HUDEP-2 (cell line): Measurements from ENCODE around the gene FCHSD2.
"Not testable (repeated sequence)": the region's sequence is repeated elsewhere in the genome, so short reads cannot be mapped to it uniquely, and the experiment has no call there.

Source experiments
- DNase-seq, 76 experiments: peaks; one replicate each; lab custom pipeline; 2025; ENCODE audit not compliant: unreplicated experiment in 76 of 76; lab: John Stamatoyannopoulos, UW

Gene FCHSD2

DNA sequence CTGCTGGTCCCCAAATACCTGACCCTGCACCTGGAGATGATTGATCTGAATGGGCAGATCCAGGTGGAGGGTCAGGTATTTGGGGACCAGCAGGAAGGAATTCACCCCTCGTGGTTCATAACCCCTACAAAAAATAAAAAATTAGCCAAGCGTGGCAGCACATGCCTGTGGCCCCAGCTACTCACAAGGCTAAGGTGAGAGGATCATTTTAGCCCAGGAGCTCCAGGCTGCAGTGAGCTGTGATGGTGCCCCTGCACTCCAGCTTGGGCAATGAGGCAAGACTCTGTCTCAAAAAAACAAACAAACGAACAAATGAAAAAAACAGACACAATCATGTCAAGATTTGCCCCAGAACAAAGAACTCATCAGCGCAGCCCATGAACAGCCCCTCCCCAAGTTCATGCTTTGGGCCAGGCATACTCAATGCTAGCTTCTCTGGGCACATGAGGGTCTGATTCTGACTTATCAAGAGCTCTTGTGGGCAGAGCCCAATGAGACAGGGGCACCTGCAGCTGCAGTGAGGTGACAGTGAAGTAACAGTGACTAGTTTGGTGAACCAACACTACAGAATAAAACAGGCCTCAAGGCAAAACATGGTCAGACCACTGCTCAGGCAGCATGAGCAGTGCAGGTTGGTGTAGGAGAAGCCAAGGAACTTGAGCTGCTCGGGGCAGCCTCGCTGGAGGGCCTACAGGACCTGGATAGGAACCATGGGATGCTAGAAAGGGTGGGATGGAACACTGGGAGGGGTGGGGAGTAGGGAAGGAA is 10.2 kb upstream of the FCHSD2 start:
- no peak for DNase-seq

- DNase-seq = no peak
Measured at GRCh38 chr11:73151416-73151815, 9.3 kb upstream of the FCHSD2 start.

- DNase-seq = no peak
Measured at GRCh38 chr11:73149105-73149504, 7.0 kb upstream of the FCHSD2 start.

GRCh38 chr11:73147771-73148681 is 5.9 kb upstream of the FCHSD2 start:
- DNase-seq = peak in 51 of 76 experiments; percentile 7 to 67 (median 44)

DNA sequence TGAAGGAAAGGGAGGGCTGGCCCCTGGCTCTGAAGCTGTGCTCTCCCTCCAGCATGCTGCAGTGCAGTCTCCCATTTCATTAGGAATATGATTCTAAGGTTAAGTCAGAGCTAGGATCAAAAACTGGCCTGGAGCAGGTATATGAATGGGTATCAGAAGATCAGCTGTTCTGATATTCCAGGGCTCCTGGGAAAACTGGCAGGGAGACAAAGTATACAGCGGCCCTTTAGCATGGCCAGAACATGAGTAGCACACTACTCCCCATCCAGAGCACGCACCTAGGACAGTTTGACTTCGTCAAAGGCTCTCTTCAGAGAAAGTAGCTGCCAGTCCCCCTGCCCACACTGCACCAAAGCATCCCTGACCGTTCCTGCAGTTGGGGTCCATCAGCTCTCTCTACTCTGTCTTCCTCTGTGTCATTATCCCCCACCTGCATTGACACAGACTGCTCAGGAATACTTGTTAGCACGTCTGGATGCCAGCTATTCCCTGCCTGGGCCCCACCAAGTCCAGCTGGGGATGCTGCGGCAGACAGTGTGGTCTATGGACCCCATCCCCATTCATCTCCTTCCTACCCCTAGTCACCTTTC is 4.0 kb upstream of the FCHSD2 start:
- no peak for DNase-seq

DNA sequence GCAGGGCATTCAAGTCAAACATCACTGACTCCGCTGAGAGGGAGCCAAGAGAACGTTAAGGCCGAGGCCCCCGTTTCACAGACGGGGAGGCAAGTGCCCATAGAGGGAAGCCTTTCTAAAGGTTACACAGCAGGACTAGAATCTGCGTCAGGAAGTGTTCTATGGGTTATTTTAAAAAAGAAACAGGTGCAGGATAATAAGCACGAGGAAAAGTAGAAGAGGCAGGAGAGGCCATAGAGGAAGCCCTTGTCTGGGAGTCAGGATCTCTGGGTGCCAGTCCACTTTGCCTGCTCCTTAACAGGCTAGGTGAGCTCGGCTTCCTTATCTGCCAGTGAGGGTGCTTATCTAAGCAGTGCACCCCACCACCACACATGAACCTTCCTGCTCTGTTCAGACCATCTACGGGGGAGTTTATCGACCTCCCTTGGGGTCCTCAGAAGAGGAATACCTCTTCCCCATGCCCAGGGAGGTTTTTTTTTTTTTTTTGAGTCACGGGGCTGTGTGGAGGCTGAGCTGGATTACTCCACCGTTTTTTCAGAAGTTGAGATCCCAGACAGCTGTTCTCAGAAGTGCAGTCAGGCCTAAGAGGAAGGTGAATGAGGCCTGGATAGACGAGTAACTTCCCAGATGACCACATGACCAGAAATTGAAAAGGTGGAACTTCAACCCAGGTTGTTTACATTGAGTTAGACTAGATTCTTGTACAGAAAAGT is 1.2 kb upstream of the FCHSD2 start:
- peak in 56 of 76 experiments; percentile 16 to 81 (median 48) for DNase-seq

- DNase-seq = peak in 34 of 76 experiments; percentile 21 to 71 (median 46)
Measured at GRCh38 chr11:73141309-73142127, 600 bp downstream of the FCHSD2 start.

GRCh38 chr11:73141031-73141308 is 1.1 kb downstream of the FCHSD2 start:
- peak in 7 of 76 experiments; percentile 3 to 27 (median 23) for DNase-seq

- peak in 2 of 76 experiments; percentile 13 to 24 for DNase-seq
Measured at GRCh38 chr11:73140213-73141030, 1.7 kb downstream of the FCHSD2 start.

GRCh38 chr11:73139476-73140198 is 2.5 kb downstream of the FCHSD2 start:
- no peak for DNase-seq

- no peak for DNase-seq
Measured at GRCh38 chr11:73137944-73138274, 4.2 kb downstream of the FCHSD2 start.

- no peak for DNase-seq
Measured at GRCh38 chr11:73137262-73137943, 4.7 kb downstream of the FCHSD2 start.

DNA sequence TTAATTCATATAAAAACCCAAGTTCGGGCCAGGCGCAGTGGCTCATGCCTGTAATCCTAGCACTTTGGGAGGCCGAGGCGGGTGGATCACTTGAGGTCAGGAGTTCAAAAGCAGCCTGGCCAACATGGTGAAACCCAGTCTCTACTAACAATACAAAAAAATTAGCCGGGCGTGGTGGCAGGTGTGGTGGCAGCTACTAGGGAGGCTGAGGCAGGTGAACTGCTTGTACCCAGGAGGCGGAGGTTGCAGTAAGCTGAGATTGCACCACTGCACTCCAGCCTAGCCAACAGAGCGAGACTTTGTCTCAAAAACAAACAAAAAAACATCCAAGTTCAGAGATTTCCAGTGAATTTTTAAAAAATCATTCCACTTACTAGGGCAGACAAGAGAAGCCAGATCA is 5.4 kb downstream of the FCHSD2 start:
- not testable (repeated sequence) for DNase-seq

DNA sequence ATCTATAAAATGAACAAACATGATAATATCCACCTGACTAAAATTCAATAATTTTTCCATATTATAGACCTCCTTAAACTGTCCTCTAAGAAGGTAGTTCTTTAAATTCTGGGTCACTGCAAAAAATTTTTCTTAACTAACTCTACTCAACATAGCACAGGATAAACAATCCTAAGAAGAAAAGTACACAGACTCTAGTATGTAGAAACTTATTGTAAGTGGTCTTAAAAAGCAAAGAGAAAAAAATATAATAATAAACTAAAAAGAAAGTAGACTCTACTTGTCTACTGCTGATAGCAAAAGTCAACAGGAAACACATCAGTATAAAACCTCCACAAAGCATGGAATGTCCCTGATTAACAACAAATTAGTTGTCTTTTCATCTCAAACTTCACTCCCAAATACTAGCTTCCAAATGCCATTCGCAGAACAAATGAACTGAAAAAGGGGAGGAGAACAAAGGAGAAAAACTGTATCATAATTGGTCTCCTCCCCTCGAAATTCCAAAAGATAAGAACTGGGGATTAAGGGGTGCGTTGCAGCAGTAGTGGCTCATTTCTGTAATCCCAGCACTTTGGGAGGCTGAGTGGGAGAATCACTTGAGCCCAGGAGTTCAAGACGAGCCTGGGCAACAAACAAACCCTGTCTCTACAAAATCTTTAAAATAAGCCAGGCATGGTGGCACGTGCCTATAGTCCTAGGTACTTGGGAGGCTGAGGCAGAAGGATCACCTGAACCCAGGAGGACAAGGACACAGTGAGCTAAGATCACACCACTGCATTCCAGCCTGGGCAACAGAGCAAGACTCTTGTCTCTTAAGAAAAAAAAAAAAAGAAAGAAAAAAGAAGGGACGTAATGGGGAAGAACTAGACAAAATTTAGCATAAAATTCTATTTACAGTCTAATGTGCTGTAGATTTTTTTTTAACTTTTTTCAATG is 6.5 kb downstream of the FCHSD2 start:
- no peak for DNase-seq

GRCh38 chr11:73132349-73132748 is 9.8 kb downstream of the FCHSD2 start:
- not testable (repeated sequence) for DNase-seq

GRCh38 chr11:73130181-73130580 is 11.9 kb downstream of the FCHSD2 start:
- DNase-seq = no peak

DNA sequence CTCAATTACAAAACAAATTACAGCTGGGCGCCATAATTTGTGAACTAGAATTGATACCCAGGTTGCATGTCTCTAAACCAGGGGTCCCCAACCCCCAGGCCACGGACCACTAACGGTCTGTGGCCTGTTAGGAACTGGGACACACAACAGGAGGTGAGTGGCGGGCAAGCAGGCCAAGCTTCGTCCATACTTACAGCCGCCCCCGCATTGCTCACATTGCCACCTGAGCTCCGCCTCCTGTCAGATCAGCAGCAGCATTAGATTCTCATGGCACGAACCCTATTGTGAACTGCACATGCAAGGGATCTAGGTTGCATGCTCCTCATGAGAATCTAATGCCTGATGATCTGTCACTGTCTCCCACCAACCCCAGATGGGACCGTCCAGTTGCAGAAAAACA is 12.9 kb downstream of the FCHSD2 start:
- no peak for DNase-seq
